CD4-positive, alpha-beta T cell (primary cell): Measurements from ENCODE around the gene PNKD. TPM values are rescaled to one million over a fixed set of nuclear protein-coding genes. Genes with fewer than 3 reads are reported as not detected.
A peak's percentile ranks its signal among the peaks of the same experiment; 100 is the strongest.

Source experiments
- ATAC-seq: fragments of 200-7000 bp; cut with Tn5 transposase; one replicate; pipeline ENCODE4 v1.10.0; 2022; ENCODE audit warnings: mild to moderate bottlenecking; ENCODE audit not compliant: poor library complexity
- CTCF ChIA-PET: fragments of 350-600 bp; sonication (Branson Sonifier 250); formaldehyde crosslinking; loops from one replicate; lab custom pipeline; 2021; ENCODE audit warnings: antibody characterized with exemption, inconsistent platforms; lab: Charles Lee
- POLR2A ChIA-PET: fragments of 350-600 bp; sonication (Branson Sonifier 250); formaldehyde crosslinking; loops from one replicate; lab custom pipeline; 2021; ENCODE audit warnings: antibody characterized with exemption, inconsistent platforms; lab: Charles Lee
- DNase-seq, 14 experiments: peaks; one replicate each; pipeline ENCODE4 v3.0.0-alpha.2; 2013 to 2020; ENCODE audit warnings: mixed read lengths in 2 of 14
- H3K27ac ChIP-seq, 2 donors: one replicate each; pipeline versions ENCODE4 v1.5.1 to v1.7.0; 2013; ENCODE audit warnings: low read length in 2 of 2, low read depth in 1 of 2, mild to moderate bottlenecking in 1 of 2
- H3K27me3 ChIP-seq, 2 experiments: 1 replicate in 1 of 2; 2 replicates in 1 of 2; pipeline versions ENCODE4 v1.6.1 to v1.7.0; 2013; ENCODE audit warnings: low read length in 2 of 2, control low read depth in 1 of 2, mild to moderate bottlenecking in 1 of 2, moderate library complexity in 1 of 2; ENCODE audit not compliant: insufficient read depth in 2 of 2, control insufficient read depth in 1 of 2
- H3K36me3 ChIP-seq: one replicate; pipeline ENCODE4 v1.6.1; 2013; ENCODE audit warnings: low read length, control low read depth; ENCODE audit not compliant: insufficient read depth
- H3K4me1 ChIP-seq: one replicate; pipeline ENCODE4 v1.6.1; 2013; ENCODE audit warnings: low read length, control low read depth; ENCODE audit not compliant: insufficient read depth
- H3K4me3 ChIP-seq: one replicate; pipeline ENCODE4 v1.5.1; 2013; ENCODE audit warnings: mild to moderate bottlenecking, low read length, moderate library complexity
- H3K9me3 ChIP-seq, 2 experiments: 1 replicate in 1 of 2; 2 replicates in 1 of 2; pipeline versions ENCODE4 v1.6.1 to v1.7.0; 2013; ENCODE audit warnings: low read length in 2 of 2, mild to moderate bottlenecking in 2 of 2, control low read depth in 1 of 2, moderate library complexity in 1 of 2; ENCODE audit not compliant: control insufficient read depth in 1 of 2, insufficient read depth in 1 of 2
- H3K27ac Mint-ChIP-seq: one replicate; pipeline ENCODE4 v1.8.0; 2020; ENCODE audit warnings: mixed read lengths
- H3K27me3 Mint-ChIP-seq: one replicate; pipeline ENCODE4 v1.8.0; 2021; ENCODE audit warnings: mixed read lengths
- H3K36me3 Mint-ChIP-seq: one replicate; pipeline ENCODE4 v1.8.0; 2021; ENCODE audit warnings: low read depth, mixed read lengths
- H3K4me1 Mint-ChIP-seq: one replicate; pipeline ENCODE4 v1.8.0; 2021; ENCODE audit warnings: low read depth, mixed read lengths
- H3K4me3 Mint-ChIP-seq: one replicate; pipeline ENCODE4 v1.8.0; 2020; ENCODE audit warnings: mild to moderate bottlenecking, mixed read lengths
- H3K9me3 Mint-ChIP-seq: one replicate; pipeline ENCODE4 v1.8.0; 2020; ENCODE audit warnings: mixed read lengths
- CTCF ChIP-seq: fragments of 200-600 bp; IDR thresholded peaks from one replicate; pipeline ENCODE4 v1.8.0; 2022; ENCODE audit warnings: antibody characterized with exemption, mild to moderate bottlenecking
- intact Hi-C, 2 experiments: fragments of 100-400 bp; cut with DNase I in 1 of 2; cut with micrococcal nuclease in 1 of 2; formaldehyde crosslinking; loops; one replicate each; pipeline versions ENCODE4 v1.15.1 to v1.9.0; 2023 to 2025; cut with DNase I, micrococcal nuclease
- total RNA-seq, 174 experiments: library from RNA in 2 of 174; stranded (reverse) in 2 of 174; gene quantifications; one replicate each; pipeline ENCODE4 v1.2.3 and lab custom pipeline; 2021 to 2026

PNKD gene
- total RNA-seq, 2 experiments from 2014 or later: 9.2 to 10.6 TPM

GRCh38 chr2:218256612-218257350, 13.5 kb upstream of the PNKD start:
- no peaks in the 10 kb centered on the region for H3K9me3 ChIP-seq
- Mint-ChIP-seq H3K9me3 (no peaks in the 10 kb centered on the region), H3K4me3 (no peak overlapping the region), H3K27ac (peak overlapping the region; percentile 91), H3K27me3 (no peaks in the 10 kb centered on the region), H3K4me1 (peaks cover 22% of the 10 kb centered on the region), H3K36me3 (peaks cover 57% of the 10 kb centered on the region)
- H3K4me1 ChIP-seq: peaks cover 22% of the 10 kb centered on the region
- ChIA-PET POLR2A (interaction anchor here (0.7 to 1.5 kb wide), 4 partner anchors 13 to 47 kb away, joined by 3 to 11 read pairs (median 4); partner anchors contain the start of genes AAMP and PNKD), CTCF (interaction anchor here (0.6 to 1.4 kb wide), 13 partner anchors 9 to 71 kb away, joined by 3 to 8 read pairs (median 4); partner anchors contain the start of genes AAMP and PNKD)
- H3K4me3 ChIP-seq: no peak overlapping the region
- no peak for TF ChIP-seq CTCF
- peak overlapping the region; percentile 56 to 67 for H3K27ac ChIP-seq
- intact Hi-C loops: loop anchor here (1.0 to 5.0 kb wide), 4 partner anchors 39 to 89 kb away; partner anchors contain the start of genes ARPC2 (in 1 of the 2) and CXCR1 (in 1 of the 2)
- peaks cover 43% of the 10 kb centered on the region for H3K36me3 ChIP-seq
- ATAC-seq: no peak
- no peaks in the 10 kb centered on the region for H3K27me3 ChIP-seq
- peak in 2 of 14 experiments; percentile 17 to 23 for DNase-seq

GRCh38 chr2:218257390-218257981, 12.8 kb upstream of the PNKD start:
- DNase-seq (peak; percentile 43 to 84 (median 58)), ATAC-seq (peak; percentile 80)
- TF ChIP-seq CTCF: peak; percentile 64
- H3K27me3 ChIP-seq: no peaks in the 10 kb centered on the region
- no peaks in the 10 kb centered on the region for H3K27me3 Mint-ChIP-seq
- peak overlapping the region; percentile 56 to 67 for H3K27ac ChIP-seq
- H3K36me3 ChIP-seq: peaks cover 37% of the 10 kb centered on the region
- intact Hi-C loops: loop anchor here (1.0 to 5.0 kb wide), 4 partner anchors 40 to 90 kb away; partner anchors contain the start of genes ARPC2 (in 1 of the 2) and CXCR1 (in 1 of the 2)
- H3K27ac Mint-ChIP-seq: peak overlapping the region; percentile 91
- H3K9me3 ChIP-seq: no peaks in the 10 kb centered on the region
- H3K4me1 Mint-ChIP-seq: peaks cover 22% of the 10 kb centered on the region
- H3K4me1 ChIP-seq: peaks cover 22% of the 10 kb centered on the region
- H3K9me3 Mint-ChIP-seq: no peaks in the 10 kb centered on the region
- ChIA-PET POLR2A (interaction anchor here (0.7 to 1.5 kb wide), 4 partner anchors 13 to 47 kb away, joined by 3 to 11 read pairs (median 4); partner anchors contain the start of genes AAMP and PNKD), CTCF (interaction anchor here (0.6 to 1.4 kb wide), 13 partner anchors 9 to 72 kb away, joined by 3 to 8 read pairs (median 4); partner anchors contain the start of genes AAMP and PNKD)
- peak overlapping the region; percentile 51 for H3K4me3 Mint-ChIP-seq
- H3K4me3 ChIP-seq: no peak overlapping the region
- peaks cover 50% of the 10 kb centered on the region for H3K36me3 Mint-ChIP-seq
